ENCODE results near the gene USP25. TPM values are rescaled to one million over a fixed set of nuclear protein-coding genes. Genes with fewer than 3 reads are reported as not detected.

The USP25 gene
- polyA plus RNA-seq, 1 experiment: 35.3 TPM

- no peak overlapping the region for H3K4me3 ChIP-seq (ENCODE audit: low read depth, low read length)
- ChIA-PET POLR2A (no interaction called here), CTCF (no interaction called here)
- no peak for DNase-seq (ENCODE audit: low read depth, low spot score)
- H3K27ac ChIP-seq (ENCODE audit: low read depth, low read length): no peak overlapping the region
- no peaks in the 10 kb centered on the region for H3K27me3 ChIP-seq (ENCODE audit: control insufficient read depth, insufficient read depth, low read length)
- no peaks in the 10 kb centered on the region; the same call in 1 of the 2 replicates for H3K9me3 ChIP-seq (ENCODE audit: control insufficient read depth, insufficient read depth, low read length)
- no peak for TF ChIP-seq CTCF (IDR thresholded peaks at IDR 0.05; ENCODE audit: low read depth, low read length)
These were observed 29.7 kb downstream of the USP25 start for GRCh38 chr21:15759469-15759868.

DNA sequence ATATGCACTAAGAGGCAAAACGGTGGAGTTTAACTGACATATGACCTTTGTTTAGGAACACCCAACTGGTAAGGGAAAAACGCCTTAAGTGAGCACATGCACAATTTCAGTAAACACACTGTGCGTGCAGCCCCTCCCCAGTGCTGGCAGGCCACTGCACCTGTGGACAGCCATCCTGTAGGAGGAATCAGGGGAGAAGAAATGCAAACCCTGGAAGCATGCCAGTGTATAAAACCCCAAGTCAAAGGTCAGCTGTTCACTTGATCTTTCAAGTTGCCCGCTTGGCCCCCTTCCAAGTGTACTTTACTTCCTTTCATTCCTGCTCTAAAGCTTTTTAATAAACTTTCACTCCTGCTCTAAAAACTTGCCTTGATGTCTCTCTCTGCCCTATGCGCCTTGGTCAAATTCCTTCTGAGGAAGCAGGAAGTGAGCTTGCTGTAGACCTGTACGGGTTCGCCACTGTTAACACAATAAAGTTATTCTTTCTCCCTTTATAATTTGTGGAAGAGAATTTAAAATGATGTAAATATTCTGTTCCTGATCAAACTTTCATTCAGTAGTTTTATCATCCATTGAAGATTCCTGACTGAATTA is 31.8 kb downstream of the USP25 start:
- TF ChIP-seq CTCF (IDR thresholded peaks at IDR 0.05; ENCODE audit: low read depth, low read length): no peak
- POLR2A ChIA-PET: no interaction called here
- no peak for DNase-seq (ENCODE audit: low read depth, low spot score)
- H3K4me3 ChIP-seq (ENCODE audit: low read depth, low read length): no peak overlapping the region
- CTCF ChIA-PET: no interaction called here
- H3K27ac ChIP-seq (ENCODE audit: low read depth, low read length): no peak overlapping the region
- H3K27me3 ChIP-seq (ENCODE audit: control insufficient read depth, insufficient read depth, low read length): no peaks in the 10 kb centered on the region
- no peaks in the 10 kb centered on the region for H3K9me3 ChIP-seq (ENCODE audit: control insufficient read depth, insufficient read depth, low read length)

DNA sequence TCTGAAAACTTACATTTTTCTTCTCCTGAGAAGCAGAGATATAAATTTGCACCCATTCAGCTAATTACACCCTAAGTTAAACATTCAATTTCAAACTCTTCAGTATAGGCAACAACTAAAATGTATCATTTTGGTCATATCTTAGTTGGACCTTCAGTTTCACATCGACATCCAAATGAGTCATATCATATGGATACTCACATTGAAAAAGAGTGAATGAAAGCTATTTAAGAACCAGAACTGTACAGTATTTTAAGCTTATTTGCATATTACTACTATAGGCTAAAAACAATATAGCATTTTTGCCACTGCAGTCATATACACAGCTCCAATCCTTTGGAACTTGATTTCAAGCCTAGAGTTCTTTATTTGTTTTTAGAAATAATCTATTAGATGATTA is 33.6 kb downstream of the USP25 start:
- no peak for DNase-seq (ENCODE audit: low read depth, low spot score)
- no peak for TF ChIP-seq CTCF (IDR thresholded peaks at IDR 0.05; ENCODE audit: low read depth, low read length)
- ChIA-PET CTCF (interaction anchor here (0.7 to 1.0 kb wide), 2 partner anchors 8 to 547 kb away, joined by 3 read pairs; no protein-coding TSS in a partner anchor), POLR2A (no interaction called here)
- H3K4me3 ChIP-seq (ENCODE audit: low read depth, low read length): no peak overlapping the region
- no peaks in the 10 kb centered on the region for H3K9me3 ChIP-seq (ENCODE audit: control insufficient read depth, insufficient read depth, low read length)
- H3K27me3 ChIP-seq (ENCODE audit: control insufficient read depth, insufficient read depth, low read length): no peaks in the 10 kb centered on the region
- H3K27ac ChIP-seq (ENCODE audit: low read depth, low read length): no peak overlapping the region

- no peak for TF ChIP-seq CTCF (IDR thresholded peaks at IDR 0.05; ENCODE audit: low read depth, low read length)
- Histone ChIP-seq H3K27ac (ENCODE audit: low read depth, low read length) (no peak overlapping the region), H3K27me3 (ENCODE audit: control insufficient read depth, insufficient read depth, low read length) (no peaks in the 10 kb centered on the region), H3K9me3 (ENCODE audit: control insufficient read depth, insufficient read depth, low read length) (no peaks in the 10 kb centered on the region), H3K4me3 (ENCODE audit: low read depth, low read length) (no peak overlapping the region)
- POLR2A ChIA-PET: interaction anchor here (1.5 kb wide), 1 partner anchor 16 kb away, joined by 3 read pairs; no protein-coding TSS in a partner anchor
- CTCF ChIA-PET: no interaction called here
- DNase-seq (ENCODE audit: low read depth, low spot score): no peak
These were observed 35.1 kb downstream of the USP25 start for GRCh38 chr21:15764878-15765277.

- H3K27me3 ChIP-seq (ENCODE audit: control insufficient read depth, insufficient read depth, low read length): no peaks in the 10 kb centered on the region
- no peak overlapping the region for H3K27ac ChIP-seq (ENCODE audit: low read depth, low read length)
- no peak overlapping the region for H3K4me3 ChIP-seq (ENCODE audit: low read depth, low read length)
- ChIA-PET POLR2A (no interaction called here), CTCF (no interaction called here)
- no peak for TF ChIP-seq CTCF (IDR thresholded peaks at IDR 0.05; ENCODE audit: low read depth, low read length)
- DNase-seq (ENCODE audit: low read depth, low spot score): no peak
- no peaks in the 10 kb centered on the region for H3K9me3 ChIP-seq (ENCODE audit: control insufficient read depth, insufficient read depth, low read length)
These were observed 37.3 kb downstream of the USP25 start for GRCh38 chr21:15766952-15767603.

Measured in AG04450 (cell line).